IMR-90 (cell line): ENCODE data around the gene OR1F1. TPM values are rescaled to one million over a fixed set of nuclear protein-coding genes. Genes with fewer than 3 reads are reported as not detected.

Experiments used
- CEBPB ChIP-seq: IDR thresholded peaks from 2 replicates; pipeline ENCODE4 v1.6.1; 2012; ENCODE audit warnings: low read depth, low read length, improper control_type of control experiment
- MXI1 ChIP-seq: IDR thresholded peaks from 2 replicates; pipeline ENCODE4 v1.6.1; 2012; ENCODE audit warnings: low read depth, mild to moderate bottlenecking, low read length, moderate library complexity, borderline replicate concordance
- polyA plus RNA-seq, 3 experiments: library from polyadenylated mRNA; depleted of rRNA; stranded (reverse); fragments of >200 nt; gene quantifications; 2 replicates each; pipeline ENCODE4 v1.2.3, GENCODE V29; 2012; ENCODE audit warnings: low replicate concordance in 1 of 3
- total RNA-seq: library from RNA; depleted of rRNA; stranded (reverse); fragments of >200 nt; gene quantifications from 2 replicates; pipeline ENCODE4 v1.2.3, GENCODE V29; 2012
- TF ChIP-seq, protein P1 (sequence below): conservative IDR thresholded peaks from 2 replicates; pipeline ENCODE4 v1.5.1; 2012; ENCODE audit warnings: mild to moderate bottlenecking, low read depth, low read length, improper control_type of control experiment

OR1F1 gene
- total and polyA plus RNA-seq, 2 of the 4 experiments (the other 2 are of a cell fraction): 0.12 TPM; not detected in 1

GRCh38 chr16:3186946-3187690 lies 886 bp upstream of the OR1F1 start (continued):
- TF ChIP-seq, protein P1, sequence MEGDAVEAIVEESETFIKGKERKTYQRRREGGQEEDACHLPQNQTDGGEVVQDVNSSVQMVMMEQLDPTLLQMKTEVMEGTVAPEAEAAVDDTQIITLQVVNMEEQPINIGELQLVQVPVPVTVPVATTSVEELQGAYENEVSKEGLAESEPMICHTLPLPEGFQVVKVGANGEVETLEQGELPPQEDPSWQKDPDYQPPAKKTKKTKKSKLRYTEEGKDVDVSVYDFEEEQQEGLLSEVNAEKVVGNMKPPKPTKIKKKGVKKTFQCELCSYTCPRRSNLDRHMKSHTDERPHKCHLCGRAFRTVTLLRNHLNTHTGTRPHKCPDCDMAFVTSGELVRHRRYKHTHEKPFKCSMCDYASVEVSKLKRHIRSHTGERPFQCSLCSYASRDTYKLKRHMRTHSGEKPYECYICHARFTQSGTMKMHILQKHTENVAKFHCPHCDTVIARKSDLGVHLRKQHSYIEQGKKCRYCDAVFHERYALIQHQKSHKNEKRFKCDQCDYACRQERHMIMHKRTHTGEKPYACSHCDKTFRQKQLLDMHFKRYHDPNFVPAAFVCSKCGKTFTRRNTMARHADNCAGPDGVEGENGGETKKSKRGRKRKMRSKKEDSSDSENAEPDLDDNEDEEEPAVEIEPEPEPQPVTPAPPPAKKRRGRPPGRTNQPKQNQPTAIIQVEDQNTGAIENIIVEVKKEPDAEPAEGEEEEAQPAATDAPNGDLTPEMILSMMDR: no peak
- no peak for TF ChIP-seq MXI1
- TF ChIP-seq CEBPB: no peak
